BJ (cell line): ENCODE data around the gene ARMH1. TPM values are rescaled to one million over a fixed set of nuclear protein-coding genes. Genes with fewer than 3 reads are reported as not detected.
"Not testable (repeated sequence)": the region's sequence is repeated elsewhere in the genome, so short reads cannot be mapped to it uniquely, and the experiment has no call there.

ENCODE experiments used
- CTCF ChIA-PET: fragments of 350-600 bp; formaldehyde crosslinking; extraction: SDS; loops from one replicate; lab custom pipeline; 2021; ENCODE audit warnings: antibody characterized with exemption, inconsistent platforms; lab: Yijun Ruan, JAX
- POLR2A ChIA-PET: fragments of 300-600 bp; sonication (Branson Sonifier 250); formaldehyde crosslinking; extraction: SDS; loops from one replicate; lab custom pipeline; 2021; ENCODE audit warnings: antibody characterized with exemption; lab: Charles Lee
- DNase-seq: peaks from one replicate; pipeline ENCODE4 v3.0.0-alpha.2; 2011; ENCODE audit warnings: low read depth
- H3K27me3 ChIP-seq: 2 replicates; pipeline ENCODE4 v1.6.0; 2011; ENCODE audit warnings: low read length; ENCODE audit not compliant: control insufficient read depth, insufficient read depth
- H3K36me3 ChIP-seq: 2 replicates; pipeline ENCODE4 v1.5.1; 2011; ENCODE audit warnings: low read length; ENCODE audit not compliant: control insufficient read depth, insufficient read depth
- H3K4me3 ChIP-seq: 2 replicates; pipeline ENCODE4 v1.5.1; 2011; ENCODE audit warnings: low read depth, mild to moderate bottlenecking, control low read depth, low read length
- polyA plus RNA-seq: library from polyadenylated mRNA; depleted of rRNA; stranded (reverse); fragments of >200 nt; gene quantifications from 2 replicates; pipeline ENCODE4 v1.2.3, GENCODE V29; 2011
- TF ChIP-seq, protein P1 (sequence below): IDR thresholded peaks from 2 replicates; pipeline ENCODE4 v1.5.1; 2011; ENCODE audit warnings: low read depth, mild to moderate bottlenecking, control low read depth, inconsistent platforms, low read length, moderate library complexity; ENCODE audit not compliant: insufficient read depth

ARMH1 gene
- polyA plus RNA-seq, 1 experiment, result 0.86 TPM

GRCh38 chr1:44664730-44665370, 9.7 kb upstream of the ARMH1 start:
- TF ChIP-seq, protein P1, sequence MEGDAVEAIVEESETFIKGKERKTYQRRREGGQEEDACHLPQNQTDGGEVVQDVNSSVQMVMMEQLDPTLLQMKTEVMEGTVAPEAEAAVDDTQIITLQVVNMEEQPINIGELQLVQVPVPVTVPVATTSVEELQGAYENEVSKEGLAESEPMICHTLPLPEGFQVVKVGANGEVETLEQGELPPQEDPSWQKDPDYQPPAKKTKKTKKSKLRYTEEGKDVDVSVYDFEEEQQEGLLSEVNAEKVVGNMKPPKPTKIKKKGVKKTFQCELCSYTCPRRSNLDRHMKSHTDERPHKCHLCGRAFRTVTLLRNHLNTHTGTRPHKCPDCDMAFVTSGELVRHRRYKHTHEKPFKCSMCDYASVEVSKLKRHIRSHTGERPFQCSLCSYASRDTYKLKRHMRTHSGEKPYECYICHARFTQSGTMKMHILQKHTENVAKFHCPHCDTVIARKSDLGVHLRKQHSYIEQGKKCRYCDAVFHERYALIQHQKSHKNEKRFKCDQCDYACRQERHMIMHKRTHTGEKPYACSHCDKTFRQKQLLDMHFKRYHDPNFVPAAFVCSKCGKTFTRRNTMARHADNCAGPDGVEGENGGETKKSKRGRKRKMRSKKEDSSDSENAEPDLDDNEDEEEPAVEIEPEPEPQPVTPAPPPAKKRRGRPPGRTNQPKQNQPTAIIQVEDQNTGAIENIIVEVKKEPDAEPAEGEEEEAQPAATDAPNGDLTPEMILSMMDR, result no peak
- no peak for DNase-seq
- CTCF ChIA-PET, result interaction anchor here (0.6 to 5.3 kb wide), 4 partner anchors 10 to 287 kb away, joined by 3 to 42 read pairs (median 4); no protein-coding TSS in a partner anchor
- POLR2A ChIA-PET, result no interaction called here
- Histone ChIP-seq H3K4me3 (no peak overlapping the region), H3K27me3 (no peaks in the 10 kb centered on the region), H3K36me3 (no peaks in the 10 kb centered on the region; the same call in 1 of the 2 replicates)

- H3K4me3 ChIP-seq, CTCF ChIA-PET, H3K36me3 ChIP-seq, H3K27me3 ChIP-seq, POLR2A ChIA-PET, DNase-seq: not testable (repeated sequence)
Observed at GRCh38 chr1:44666719-44667118, 7.8 kb upstream of the ARMH1 start.

DNA sequence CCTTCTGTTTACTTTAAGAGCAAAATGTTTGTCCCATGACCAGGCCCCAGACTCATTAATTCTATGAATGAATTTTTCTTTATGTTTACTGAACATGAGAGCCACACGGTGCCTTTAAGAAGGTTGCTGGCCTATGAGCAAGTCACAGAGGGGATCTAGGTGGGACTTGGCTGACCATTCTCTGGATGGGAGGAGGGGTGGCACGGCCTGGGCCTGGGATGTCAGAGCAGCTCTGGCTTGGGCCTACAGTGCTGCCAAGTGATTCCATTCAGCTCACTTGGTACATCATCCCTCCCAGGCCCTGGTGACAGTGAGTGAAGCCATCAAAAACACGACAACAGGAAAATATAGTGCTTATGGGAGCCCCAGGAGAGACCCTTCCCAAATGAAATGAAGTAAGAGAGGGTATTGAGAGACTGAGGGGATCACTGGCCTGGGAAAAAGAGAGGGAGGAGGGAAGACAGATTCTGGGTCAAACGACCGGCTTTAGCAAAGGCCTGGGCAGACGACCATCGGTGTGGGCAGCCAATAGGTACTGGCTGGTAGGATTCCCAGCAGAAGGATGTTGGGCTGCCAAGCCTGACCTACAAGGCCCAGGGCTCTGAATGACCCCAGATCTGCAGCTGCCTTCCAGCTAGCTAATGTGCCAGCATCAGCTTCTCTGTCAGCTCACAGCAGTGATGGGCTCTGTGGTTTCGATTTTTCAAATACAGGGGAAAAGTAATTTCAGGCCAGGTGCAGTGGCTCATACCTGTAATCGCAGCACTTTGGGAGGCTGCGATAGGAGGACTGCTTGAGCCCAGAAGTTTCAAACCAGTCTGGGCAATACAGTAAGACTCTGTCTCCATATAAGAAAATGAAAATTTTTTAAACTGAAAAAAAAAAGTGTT, 3.5 kb upstream of the ARMH1 start:
- POLR2A ChIA-PET, result no interaction called here
- DNase-seq, result no peak
- H3K4me3 ChIP-seq, result no peak overlapping the region
- no peaks in the 10 kb centered on the region for H3K27me3 ChIP-seq
- TF ChIP-seq, protein P1, result no peak
- CTCF ChIA-PET, result interaction anchor here (1.5 to 3.0 kb wide), 4 partner anchors 12 to 29 kb away, joined by 3 to 13 read pairs (median 5); no protein-coding TSS in a partner anchor
- H3K36me3 ChIP-seq, result no peaks in the 10 kb centered on the region; the same call in 1 of the 2 replicates

GRCh38 chr1:44672254-44672955, 2.1 kb upstream of the ARMH1 start:
- no peak overlapping the region for H3K4me3 ChIP-seq
- no peaks in the 10 kb centered on the region for H3K27me3 ChIP-seq
- H3K36me3 ChIP-seq, result no peaks in the 10 kb centered on the region; the same call in 1 of the 2 replicates
- no peak for DNase-seq
- CTCF ChIA-PET, result interaction anchor here (1.5 to 3.0 kb wide), 6 partner anchors 10 to 63 kb away, joined by 3 to 17 read pairs (median 4); no protein-coding TSS in a partner anchor
- TF ChIP-seq, protein P1, result no peak
- POLR2A ChIA-PET, result no interaction called here

GRCh38 chr1:44672961-44673674, 1.4 kb upstream of the ARMH1 start:
- DNase-seq, result no peak
- TF ChIP-seq, protein P1, result no peak
- H3K27me3 ChIP-seq, result no peaks in the 10 kb centered on the region
- POLR2A ChIA-PET, result no interaction called here
- CTCF ChIA-PET, result interaction anchor here (1.2 to 4.2 kb wide), 7 partner anchors 11 to 64 kb away, joined by 3 to 25 read pairs (median 11); no protein-coding TSS in a partner anchor
- no peaks in the 10 kb centered on the region; the same call in 1 of the 2 replicates for H3K36me3 ChIP-seq
- peak overlapping the region; percentile 65 for H3K4me3 ChIP-seq
